Fibroblast of lung (primary cell): ENCODE measurements around the gene TRPM3.
"Not testable (repeated sequence)": the region's sequence is repeated elsewhere in the genome, so short reads cannot be mapped to it uniquely, and the experiment has no call there.

ENCODE experiments used
- CTCF ChIP-seq, 2 donors: IDR thresholded peaks in 1 of 2; conservative IDR thresholded peaks in 1 of 2; 1 replicate in 1 of 2; 2 replicates in 1 of 2; pipeline ENCODE4 v1.5.1; 2011 to 2012; ENCODE audit warnings: low read length in 2 of 2, control low read depth in 1 of 2, inconsistent platforms in 1 of 2, low read depth in 1 of 2, mild to moderate bottlenecking in 1 of 2
- EZH2 ChIP-seq: IDR thresholded peaks from 2 replicates; pipeline ENCODE4 v1.5.1; 2012; ENCODE audit warnings: low read length, control low read depth, mild to moderate bottlenecking; ENCODE audit errors: missing control alignments

GRCh38 chr9:70706797-70707196 is 414.6 kb downstream of the TRPM3 start:
- TF ChIP-seq EZH2; CTCF (conservative IDR thresholded peaks at IDR 0.05 in 1 of 2, IDR thresholded peaks at IDR 0.05 in 1 of 2; ENCODE audit: low read depth in 1 of 2, low read length in 2 of 2): not testable (repeated sequence)
